H54 (cell line): ENCODE measurements around the gene MINK1.
"Not testable (repeated sequence)": the region's sequence is repeated elsewhere in the genome, so short reads cannot be mapped to it uniquely, and the experiment has no call there.

Experiments used
- DNase-seq: peaks from one replicate; pipeline ENCODE4 v3.0.0; 2011; ENCODE audit warnings: low spot score, mixed read lengths; ENCODE audit not compliant: insufficient read length
- FAIRE-seq: peaks from 3 replicates; lab custom pipeline; 2011; peaks lifted over from hg19 to GRCh38; lab: Jason Lieb, UNC
- POLR2A ChIP-seq: IDR thresholded peaks from 2 replicates; pipeline ENCODE4 v1.6.1; 2011; ENCODE audit warnings: low read depth, mild to moderate bottlenecking, low read length

MINK1 gene

GRCh38 chr17:4827399-4827798, 5.7 kb upstream of the MINK1 start:
- TF ChIP-seq POLR2A: no peak
- FAIRE-seq (no peak), DNase-seq (no peak)

GRCh38 chr17:4832829-4833177, 337 bp upstream of the MINK1 start:
- not testable (repeated sequence) for FAIRE-seq, DNase-seq

GRCh38 chr17:4833941-4834680, 971 bp downstream of the MINK1 start:
- TF ChIP-seq POLR2A: no peak
- FAIRE-seq (no peak), DNase-seq (no peak)

- TF ChIP-seq POLR2A: no peak
- FAIRE-seq (no peak), DNase-seq (no peak)
These were observed 1.5 kb downstream of the MINK1 start for GRCh38 chr17:4834681-4835020.

- DNase-seq: no peak
- TF ChIP-seq POLR2A: no peak
- no peak for FAIRE-seq
These were observed 3.1 kb downstream of the MINK1 start for GRCh38 chr17:4836221-4836620.

GRCh38 chr17:4837471-4838308, 4.5 kb downstream of the MINK1 start:
- no peak for FAIRE-seq
- no peak for TF ChIP-seq POLR2A
- DNase-seq: no peak

- no peak for DNase-seq
- no peak for TF ChIP-seq POLR2A
- FAIRE-seq: no peak
These were observed 5.2 kb downstream of the MINK1 start for GRCh38 chr17:4838309-4838785.

- FAIRE-seq (no peak), DNase-seq (no peak)
- no peak for TF ChIP-seq POLR2A
These were observed 6.1 kb downstream of the MINK1 start for GRCh38 chr17:4839221-4839620.

- no peak for TF ChIP-seq POLR2A
- no peak for FAIRE-seq
- no peak for DNase-seq
These were observed 7.1 kb downstream of the MINK1 start for GRCh38 chr17:4839965-4840892.

GRCh38 chr17:4840893-4841242, 7.7 kb downstream of the MINK1 start:
- FAIRE-seq (no peak), DNase-seq (no peak)
- no peak for TF ChIP-seq POLR2A

- no peak for TF ChIP-seq POLR2A
- no peak for DNase-seq
- FAIRE-seq: no peak
These were observed 9.2 kb downstream of the MINK1 start for GRCh38 chr17:4842376-4842775.

- no peak for DNase-seq
- no peak for FAIRE-seq
- TF ChIP-seq POLR2A: no peak
These were observed 10.3 kb downstream of the MINK1 start for GRCh38 chr17:4843321-4844000.

- DNase-seq: no peak
- FAIRE-seq: no peak
- TF ChIP-seq POLR2A: no peak
These were observed 12.0 kb downstream of the MINK1 start for GRCh38 chr17:4845118-4845517.
